Tibial nerve (tissue), 4 donors: Measurements from ENCODE around the gene ARAP3.

ENCODE experiments used
- EP300 ChIP-seq, 2 donors: sonication (generic); formaldehyde crosslinking; IDR thresholded peaks; one replicate each; pipeline ENCODE4 v1.6.1; 2017; ENCODE audit warnings: antibody characterized with exemption in 2 of 2, mild to moderate bottlenecking in 1 of 2
- POLR2A ChIP-seq, 2 donors: fragments of 450-650 bp; IDR thresholded peaks; one replicate each; pipeline ENCODE4 v1.6.1; 2017; ENCODE audit warnings: antibody characterized with exemption in 2 of 2, mild to moderate bottlenecking in 2 of 2, moderate library complexity in 2 of 2
- TF ChIP-seq, protein P1 (sequence below), 5 experiments: fragments of 200-600 bp in 3 of 5; fragments of 450-650 bp in 2 of 5; sonication (generic) in 3 of 5; IDR thresholded peaks; one replicate each; pipeline ENCODE4 v1.5.1; 2016 to 2019; ENCODE audit warnings: antibody characterized with exemption in 5 of 5, mild to moderate bottlenecking in 3 of 5, moderate library complexity in 2 of 5

DNA sequence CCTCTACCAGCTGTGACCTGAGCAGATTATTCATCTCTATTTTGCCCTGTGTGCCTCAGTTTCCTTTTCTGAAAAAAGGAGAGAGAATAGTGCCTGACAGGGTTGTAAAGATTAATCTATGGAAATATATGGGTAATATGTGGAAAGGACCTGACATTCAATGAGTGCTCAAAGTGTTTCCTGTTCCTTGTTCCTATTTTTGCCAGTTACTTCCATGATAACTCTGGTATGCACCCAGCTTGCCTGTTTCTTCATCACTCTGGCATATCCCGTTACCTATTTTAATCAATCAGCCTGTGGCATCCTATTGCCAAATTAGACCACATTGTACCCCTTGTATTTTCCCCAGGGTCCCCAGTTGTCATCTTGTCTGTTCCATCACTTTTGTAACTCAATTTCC lies 3.6 kb upstream of the ARAP3 start:
- TF ChIP-seq POLR2A (IDR thresholded peaks at IDR 0.05): no peak
- TF ChIP-seq, protein P1, sequence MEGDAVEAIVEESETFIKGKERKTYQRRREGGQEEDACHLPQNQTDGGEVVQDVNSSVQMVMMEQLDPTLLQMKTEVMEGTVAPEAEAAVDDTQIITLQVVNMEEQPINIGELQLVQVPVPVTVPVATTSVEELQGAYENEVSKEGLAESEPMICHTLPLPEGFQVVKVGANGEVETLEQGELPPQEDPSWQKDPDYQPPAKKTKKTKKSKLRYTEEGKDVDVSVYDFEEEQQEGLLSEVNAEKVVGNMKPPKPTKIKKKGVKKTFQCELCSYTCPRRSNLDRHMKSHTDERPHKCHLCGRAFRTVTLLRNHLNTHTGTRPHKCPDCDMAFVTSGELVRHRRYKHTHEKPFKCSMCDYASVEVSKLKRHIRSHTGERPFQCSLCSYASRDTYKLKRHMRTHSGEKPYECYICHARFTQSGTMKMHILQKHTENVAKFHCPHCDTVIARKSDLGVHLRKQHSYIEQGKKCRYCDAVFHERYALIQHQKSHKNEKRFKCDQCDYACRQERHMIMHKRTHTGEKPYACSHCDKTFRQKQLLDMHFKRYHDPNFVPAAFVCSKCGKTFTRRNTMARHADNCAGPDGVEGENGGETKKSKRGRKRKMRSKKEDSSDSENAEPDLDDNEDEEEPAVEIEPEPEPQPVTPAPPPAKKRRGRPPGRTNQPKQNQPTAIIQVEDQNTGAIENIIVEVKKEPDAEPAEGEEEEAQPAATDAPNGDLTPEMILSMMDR (IDR thresholded peaks at IDR 0.05): no peak
- no peak for TF ChIP-seq EP300 (IDR thresholded peaks at IDR 0.05)
